Adipose tissue (tissue), 3 donors: Measurements from ENCODE around the gene CRISP1. TPM values are rescaled to one million over a fixed set of nuclear protein-coding genes. Genes with fewer than 3 reads are reported as not detected.
"Not testable (repeated sequence)": the region's sequence is repeated elsewhere in the genome, so short reads cannot be mapped to it uniquely, and the experiment has no call there.

Experiments used
- H3K27ac ChIP-seq: one replicate; pipeline ENCODE4 v1.5.1; 2013; ENCODE audit warnings: low read depth, low read length
- WGBS, 3 donors: extraction: QIAGEN DNeasy Blood & Tissue Kit; methylation state at CpG; one replicate each; pipeline ENCODE4 v1.1.7; 2013; 5-methylcytosine and 5-hydroxymethylcytosine counted together
- polyA plus RNA-seq, 3 donors: library from polyadenylated mRNA; stranded (reverse); fragments of 200-250 nt; gene quantifications; one replicate each; pipeline ENCODE4 v1.2.3, GENCODE V29; 2013
- donor health status: healthy with polysubstance abuse.
- donor health status: Bipolar disorder and iron deficiency.
- donor health status: healthy.

CRISP1 gene
- polyA plus RNA-seq, 3 donors, result not detected

DNA sequence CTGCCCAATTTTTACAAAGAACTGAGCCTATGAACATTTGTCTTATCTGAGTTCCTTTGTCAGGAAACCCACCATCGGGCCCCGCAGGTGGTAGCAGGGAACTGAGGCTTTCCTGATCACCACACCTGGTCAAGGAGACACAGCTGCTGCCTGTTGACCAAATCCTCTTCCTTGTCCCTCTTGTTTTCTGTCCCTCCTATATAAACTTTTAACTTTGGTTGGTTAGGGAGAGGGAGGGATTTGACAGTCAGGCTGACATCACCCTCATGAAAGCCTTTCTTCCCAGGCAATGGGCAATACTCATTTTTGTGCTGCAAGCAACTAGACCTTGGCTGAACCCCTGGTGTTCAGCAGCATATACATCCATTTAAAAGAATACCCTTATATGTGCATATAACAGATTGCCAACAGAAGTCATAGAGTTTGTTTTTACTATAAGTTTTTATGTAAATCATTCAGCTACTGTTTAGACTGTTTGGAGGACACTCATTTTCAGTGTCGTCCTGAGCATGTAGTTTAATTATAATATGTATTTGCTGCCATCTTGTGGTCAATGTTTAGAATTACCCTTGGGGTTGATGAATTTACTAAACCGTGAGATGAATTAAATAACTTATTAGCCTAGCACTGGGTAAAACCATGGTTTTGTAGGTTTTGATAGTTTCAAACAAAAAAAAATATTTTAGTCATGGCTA, 17.0 kb downstream of the CRISP1 start:
- 19 to 28% (median 23%) methylated on average over 4 of the region's 4 CpGs for WGBS, 3 donors
- H3K27ac ChIP-seq, result no peak overlapping the region

DNA sequence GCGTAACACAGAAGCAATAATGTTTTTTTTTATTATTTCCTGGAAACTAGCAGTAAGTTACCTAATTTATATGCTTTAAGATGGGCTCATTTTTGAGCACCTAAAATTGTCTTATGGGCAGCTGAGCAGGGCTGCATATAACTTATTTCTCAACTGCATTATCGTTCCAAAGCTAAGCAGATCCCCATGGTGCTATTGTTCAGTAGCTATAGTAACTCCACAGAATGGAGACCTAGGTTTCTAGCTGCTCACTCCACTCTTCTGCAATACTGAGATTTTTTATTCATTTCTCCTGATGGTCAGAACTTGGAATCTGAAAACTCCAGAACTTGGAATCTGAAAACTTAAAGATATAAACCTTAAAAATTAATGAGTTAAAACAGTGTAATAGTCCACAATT, 18.7 kb downstream of the CRISP1 start:
- no peak overlapping the region for H3K27ac ChIP-seq
- 68 to 78% (median 77%) methylated on average over 2 of the region's 2 CpGs for WGBS, 3 donors

- WGBS, 3 donors, result 86 to 92% (median 91%) methylated on average over 4 of the region's 4 CpGs
- no peak overlapping the region for H3K27ac ChIP-seq
Observed at GRCh38 chr6:49847014-49847413, 19.3 kb downstream of the CRISP1 start.

GRCh38 chr6:49841424-49841823, 24.9 kb downstream of the CRISP1 start:
- H3K27ac ChIP-seq, result no peak overlapping the region
- 78 to 89% (median 85%) methylated on average over 4 of the region's 4 CpGs for WGBS, 3 donors

DNA sequence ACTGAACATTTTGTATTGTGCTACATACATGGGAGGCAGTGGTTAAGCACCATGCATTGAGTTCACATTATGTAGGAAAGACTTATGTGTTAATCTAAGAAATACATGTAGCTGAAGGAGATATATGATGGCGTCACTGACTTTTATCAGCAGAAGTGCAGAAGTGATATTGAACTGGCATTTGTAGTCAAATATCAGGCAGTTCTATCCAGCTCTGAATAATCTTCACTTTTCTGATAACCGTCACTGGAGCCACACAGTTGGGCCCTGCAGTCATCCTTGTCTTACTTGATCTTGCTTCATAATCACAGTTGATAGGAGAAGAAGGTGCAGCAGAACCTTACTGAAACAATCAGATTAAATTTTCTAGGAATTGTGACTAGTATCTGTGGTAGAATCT, 26.4 kb downstream of the CRISP1 start:
- WGBS, 3 donors, result 84 to 89% (median 85%) methylated on average over 2 of the region's 2 CpGs
- H3K27ac ChIP-seq, result no peak overlapping the region

- 69 to 86% (median 79%) methylated on average over 2 of the region's 2 CpGs for WGBS, 3 donors
- H3K27ac ChIP-seq, result no peak overlapping the region
Observed at GRCh38 chr6:49839162-49839561, 27.2 kb downstream of the CRISP1 start.

GRCh38 chr6:49835140-49835539, 31.2 kb downstream of the CRISP1 start:
- no peak overlapping the region for H3K27ac ChIP-seq
- WGBS, 3 donors, result 83 to 89% (median 85%) methylated on average over 3 of the region's 3 CpGs

GRCh38 chr6:49833386-49833785, 32.9 kb downstream of the CRISP1 start:
- WGBS, 3 donors, result 78 to 89% (median 81%) methylated on average over 1 of the region's 1 CpG
- H3K27ac ChIP-seq, result no peak overlapping the region

DNA sequence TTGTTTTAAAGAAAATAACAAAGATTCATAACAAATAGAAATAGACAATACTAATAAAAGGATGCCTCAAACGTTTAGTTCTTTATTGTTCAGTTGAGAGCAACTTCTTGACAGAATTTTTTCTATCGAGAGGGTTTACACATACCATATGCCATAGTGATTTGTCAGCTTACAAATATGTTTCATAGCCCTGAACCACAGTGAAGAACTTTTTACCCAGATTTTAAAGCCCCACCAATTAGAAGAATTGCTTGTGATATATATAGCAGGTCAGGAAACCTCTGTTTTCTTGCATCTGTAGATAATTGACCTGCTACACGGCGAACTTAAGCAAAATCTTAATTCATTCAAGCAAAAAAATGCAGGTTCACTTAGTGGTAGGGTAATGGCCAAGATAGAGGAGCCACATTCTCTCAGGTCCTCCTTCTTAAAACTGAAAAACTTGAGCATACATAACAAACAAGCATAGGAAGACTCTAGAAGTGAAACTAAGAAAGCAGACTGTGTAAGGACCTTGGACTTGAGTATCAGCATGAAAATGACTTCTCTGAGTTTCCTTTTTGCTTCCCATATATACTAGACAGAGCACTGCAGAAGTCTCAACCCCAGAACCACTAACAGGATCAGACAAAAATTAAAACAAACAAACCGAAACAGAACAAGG, 39.5 kb downstream of the CRISP1 start:
- WGBS, 3 donors, result 39 to 70% (median 40%) methylated on average over 5 of the region's 5 CpGs
- H3K27ac ChIP-seq, result no peak overlapping the region

- no peak overlapping the region for H3K27ac ChIP-seq
- WGBS, 3 donors, result 33 to 87% (median 84%) methylated on average over 2 of the region's 2 CpGs
Observed at GRCh38 chr6:49815166-49815565, 51.2 kb downstream of the CRISP1 start.

DNA sequence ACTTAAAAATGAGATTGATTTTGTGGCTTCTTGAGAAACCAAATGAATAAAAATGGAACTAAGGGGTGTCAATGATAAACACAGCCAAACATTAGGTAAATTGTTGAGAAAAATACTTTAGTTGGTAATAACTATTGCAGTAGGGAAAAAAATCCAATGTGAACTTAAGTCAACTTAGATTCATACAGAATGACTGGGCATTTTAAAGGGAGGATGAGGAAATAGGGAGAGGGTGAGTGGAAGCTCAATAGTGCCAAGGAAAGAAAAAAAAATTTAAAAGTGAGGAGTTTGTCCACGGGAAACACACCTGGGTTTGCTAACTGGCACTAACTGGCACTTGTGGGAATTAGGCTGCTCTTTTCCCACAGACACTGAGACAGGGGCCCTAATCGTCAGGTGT, 53.1 kb downstream of the CRISP1 start:
- H3K27ac ChIP-seq, result no peak overlapping the region
- WGBS, 3 donors, result 38 to 69% (median 68%) methylated on average over 2 of the region's 2 CpGs

GRCh38 chr6:49806145-49806544, 60.2 kb downstream of the CRISP1 start:
- no peak overlapping the region for H3K27ac ChIP-seq
- WGBS, 3 donors, result 87 to 90% (median 89%) methylated on average over 4 of the region's 4 CpGs

DNA sequence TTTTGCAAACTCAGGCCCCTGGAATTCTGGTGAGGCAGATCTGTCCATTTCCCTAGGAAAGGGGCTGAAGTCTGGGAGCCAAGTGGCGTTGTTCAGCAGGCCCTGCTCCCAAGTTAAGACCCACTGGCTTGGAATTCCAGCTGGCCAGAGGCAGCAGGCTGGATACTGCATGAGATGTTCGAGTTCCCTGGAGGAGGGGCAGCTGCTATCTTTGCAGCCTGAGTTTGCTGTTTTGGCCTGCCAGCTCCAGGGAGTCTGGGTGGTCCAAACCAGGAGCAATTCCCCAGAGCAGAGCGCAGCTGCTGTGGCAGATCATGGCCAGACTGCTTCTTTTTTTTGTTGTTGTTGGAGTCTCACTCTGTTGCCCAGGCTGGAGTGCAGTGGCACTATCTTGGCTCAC, 61.1 kb downstream of the CRISP1 start:
- H3K27ac ChIP-seq, result no peak overlapping the region

GRCh38 chr6:49801525-49801924, 64.8 kb downstream of the CRISP1 start:
- WGBS, 3 donors, result 91 to 97% (median 95%) methylated on average over 8 of the region's 8 CpGs

More for the DNA sequence above, 61.1 kb downstream of the CRISP1 start:
- 68 to 83% (median 77%) methylated on average over 3 of the region's 3 CpGs for WGBS, 3 donors

GRCh38 chr6:49799090-49799489, 67.2 kb downstream of the CRISP1 start:
- no peak overlapping the region for H3K27ac ChIP-seq
- WGBS, 3 donors, result 96 to 100% (median 98%) methylated on average over 1 of the region's 1 CpG

More at GRCh38 chr6:49801525-49801924, 64.8 kb downstream of the CRISP1 start:
- no peak overlapping the region for H3K27ac ChIP-seq

DNA sequence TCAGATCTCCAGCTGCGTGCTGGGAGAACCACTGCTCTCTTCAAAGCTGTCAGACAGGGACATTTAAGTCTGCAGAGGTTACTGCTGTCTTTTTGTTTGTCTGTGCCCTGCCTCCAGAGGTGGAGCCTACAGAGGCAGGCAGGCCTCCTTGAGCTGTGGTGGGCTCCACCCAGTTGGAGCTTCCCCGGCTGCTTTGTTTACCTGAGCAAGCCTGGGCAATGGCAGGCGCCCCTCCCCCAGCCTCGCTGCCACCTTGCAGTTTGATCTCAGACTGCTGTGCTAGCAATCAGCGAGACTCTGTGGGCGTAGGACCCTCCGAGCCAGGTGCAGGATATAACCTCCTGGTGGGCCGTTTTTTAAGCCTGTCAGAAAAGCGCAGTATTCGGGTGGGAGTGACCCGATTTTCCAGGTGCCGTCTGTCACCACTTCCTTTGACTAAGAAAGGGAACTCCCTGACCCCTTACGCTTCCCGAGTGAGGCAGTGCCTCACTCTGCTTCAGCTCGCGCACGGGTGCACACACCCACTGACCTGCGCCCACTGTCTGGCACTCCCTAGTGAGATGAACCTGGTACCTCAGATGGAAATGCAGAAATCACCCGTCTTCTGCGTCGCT, 69.4 kb downstream of the CRISP1 start:
- H3K27ac ChIP-seq, result not testable (repeated sequence)
- 83 to 88% (median 87%) methylated on average over 15 to 20 of the region's 21 CpGs for WGBS, 3 donors

DNA sequence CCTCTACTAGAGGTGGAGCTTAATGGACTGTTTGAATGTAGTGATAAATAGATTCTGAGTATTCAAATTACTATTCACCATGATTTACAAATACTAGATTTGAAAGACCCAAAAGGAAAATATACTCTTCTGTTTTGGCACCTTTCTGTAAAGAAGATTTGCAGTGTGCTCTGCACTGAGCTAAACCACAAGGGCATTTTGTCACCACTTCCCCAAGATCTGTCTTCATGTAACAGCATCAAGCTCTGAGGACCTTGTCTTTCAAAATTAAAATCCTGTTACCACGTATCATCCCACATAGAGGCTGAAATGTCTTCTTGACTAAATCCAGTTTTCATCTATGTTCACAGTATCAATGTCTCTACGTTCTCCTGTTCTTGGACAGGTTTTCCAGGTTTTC, 76.0 kb downstream of the CRISP1 start:
- no peak overlapping the region for H3K27ac ChIP-seq
- WGBS, 3 donors, result 38 to 68% (median 52%) methylated on average over 2 of the region's 2 CpGs

DNA sequence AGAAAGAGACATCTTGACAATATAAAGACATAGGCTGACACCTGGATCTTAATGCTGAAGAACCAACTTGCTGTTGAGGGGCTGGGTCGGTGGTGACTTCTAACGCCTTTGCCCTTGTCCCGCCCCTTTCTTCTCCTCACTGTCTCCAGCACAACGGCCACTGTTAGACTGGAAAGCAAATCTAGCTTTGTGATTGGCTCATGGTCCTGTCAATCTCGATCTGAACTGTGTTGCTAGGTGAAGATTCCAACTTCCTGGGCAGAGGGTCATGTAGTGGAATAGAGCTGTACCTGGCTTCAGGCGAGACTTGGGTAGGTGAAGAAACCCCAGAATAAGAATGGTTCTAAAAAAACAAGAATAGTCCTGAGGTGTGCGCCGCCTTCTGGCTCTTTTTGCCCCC, 79.2 kb downstream of the CRISP1 start, which contains the start of gene PGK2:
PGK2 (minus strand) TSS at position 110 of the 400 bp plus-strand sequence; CDS start at position 12, 98 bp downstream.
- H3K27ac ChIP-seq, result no peak within 1 kb of the TSS
- WGBS, 3 donors, result 84 to 90% (median 86%) methylated on average over 8 of the region's 8 CpGs

GRCh38 chr6:49784272-49784671, 82.1 kb downstream of the CRISP1 start:
- H3K27ac ChIP-seq, result no peak overlapping the region
